Panc1 (cell line): Measurements from ENCODE around the gene PIPOX. TPM values are rescaled to one million over a fixed set of nuclear protein-coding genes. Genes with fewer than 3 reads are reported as not detected.

Experiments used
- ATAC-seq: fragments of 200-7000 bp; cut with Tn5 transposase; 2 replicates; pipeline ENCODE4 v1.9.1; 2020; ENCODE audit warnings: mild to moderate bottlenecking, moderate library complexity
- BruUV-seq: library from RNA; stranded (reverse); fragments of 400-500 nt; replicated peaks from 2 replicates; lab custom pipeline; 2021; lab: Mats Ljungman, UMichigan
- CTCF ChIA-PET: fragments of 300-600 bp; sonication (Branson Sonifier 250); formaldehyde crosslinking; loops from one replicate; lab custom pipeline; 2022; ENCODE audit warnings: antibody characterized with exemption; lab: Charles Lee
- POLR2A ChIA-PET: fragments of 300-600 bp; sonication (Branson Sonifier 250); formaldehyde crosslinking; loops from one replicate; lab custom pipeline; 2022; ENCODE audit warnings: antibody characterized with exemption; lab: Charles Lee
- DNase-seq: peaks from one replicate; pipeline ENCODE4 v3.0.0-alpha.2; 2010; ENCODE audit warnings: low read depth, low spot score
- H3K27ac ChIP-seq: 2 replicates; pipeline ENCODE4 v1.5.1; 2011; ENCODE audit warnings: mild to moderate bottlenecking, low read length, inconsistent platforms
- H3K27me3 ChIP-seq: fragments of 200-500 bp; sonication (Bioruptor generic); 2 replicates; pipeline ENCODE4 v1.6.0; 2014; ENCODE audit warnings: low read length, inconsistent platforms; ENCODE audit not compliant: control insufficient read depth, insufficient read depth
- H3K36me3 ChIP-seq: fragments of 200-500 bp; sonication (Bioruptor generic); 2 replicates; pipeline ENCODE4 v1.5.1; 2014; ENCODE audit warnings: inconsistent platforms, mild to moderate bottlenecking, low read length, moderate library complexity; ENCODE audit not compliant: control insufficient read depth, insufficient read depth
- H3K4me1 ChIP-seq: 2 replicates; pipeline ENCODE4 v1.5.1; 2011; ENCODE audit warnings: inconsistent platforms, mild to moderate bottlenecking, low read length, moderate library complexity; ENCODE audit not compliant: control insufficient read depth, insufficient read depth
- H3K4me3 ChIP-seq, 2 experiments: 2 replicates each; pipeline ENCODE4 v1.5.1; 2011 to 2012; ENCODE audit warnings: low read depth in 2 of 2, low read length in 2 of 2, mild to moderate bottlenecking in 2 of 2, inconsistent platforms in 1 of 2, moderate library complexity in 1 of 2
- H3K9me3 ChIP-seq: fragments of 200-500 bp; sonication (Bioruptor generic); 2 replicates; pipeline ENCODE4 v1.5.1; 2014; ENCODE audit warnings: low read depth, mild to moderate bottlenecking, inconsistent platforms, low read length, moderate library complexity; ENCODE audit not compliant: control insufficient read depth, insufficient read depth
- CTCF ChIP-seq: fragments of 450-650 bp; IDR thresholded peaks from 2 replicates; pipeline ENCODE4 v1.5.1; 2017; ENCODE audit warnings: mild to moderate bottlenecking
- POLR2AphosphoS5 ChIP-seq: IDR thresholded peaks from 2 replicates; pipeline ENCODE4 v1.6.1; 2012; ENCODE audit warnings: mild to moderate bottlenecking, low read depth, low read length, moderate library complexity
- REST ChIP-seq, 2 experiments: IDR thresholded peaks; 2 replicates each; pipeline ENCODE4 v1.6.1; 2011 to 2012; ENCODE audit warnings: low read depth in 2 of 2, control low read depth in 1 of 2, low read length in 1 of 2, mild to moderate bottlenecking in 1 of 2, moderate library complexity in 1 of 2; ENCODE audit not compliant: insufficient read depth in 1 of 2
- SIN3A ChIP-seq: IDR thresholded peaks from 2 replicates; pipeline ENCODE4 v1.6.1; 2012; ENCODE audit warnings: low read depth, mild to moderate bottlenecking, low read length, moderate library complexity, borderline replicate concordance; ENCODE audit not compliant: insufficient read depth
- TCF7L2 ChIP-seq: IDR thresholded peaks from 2 replicates; pipeline ENCODE4 v1.6.1; 2011; ENCODE audit warnings: mild to moderate bottlenecking, low read depth, low read length, inconsistent platforms
- in situ Hi-C: cut with HindIII; loops from 2 replicates; pipeline ENCODE4 v1.10.0; 2016; ENCODE audit warnings: low sequenced_read_pairs, low pct_unique_long_range_greater_than_20kb
- intact Hi-C: fragments of 100-400 bp; cut with micrococcal nuclease; formaldehyde crosslinking; loops from one replicate; pipeline ENCODE4 v1.10.0; 2022; ENCODE audit not compliant: unreplicated experiment
- total RNA-seq: library from RNA; stranded (reverse); gene quantifications from one replicate; pipeline ENCODE4 v1.2.1, GENCODE V29; 2021; ENCODE audit not compliant: unreplicated experiment

Gene PIPOX
- total RNA-seq, 1 experiment from 2014 or later: 2.4 TPM

- in situ Hi-C loops (no loop called here), intact Hi-C loops (no loop called here)
- Histone ChIP-seq H3K4me1 (no peaks in the 10 kb centered on the region), H3K4me3 (no peak overlapping the region), H3K27ac (no peak overlapping the region), H3K27me3 (no peaks in the 10 kb centered on the region), H3K9me3 (no peaks in the 10 kb centered on the region), H3K36me3 (no peaks in the 10 kb centered on the region)
- ATAC-seq (peak; percentile 19; the same call in 1 of the 2 replicates), DNase-seq (no peak)
- POLR2A ChIA-PET: no interaction called here
- CTCF ChIA-PET: no interaction called here
- TF ChIP-seq REST (IDR thresholded peaks at IDR 0.05; ENCODE audit: insufficient read depth in 1 of 2, low read depth in 2 of 2, low read length in 1 of 2) (no peak), POLR2AphosphoS5 (no peak), CTCF (no peak), SIN3A (no peak), TCF7L2 (no peak)
- BruUV-seq: no TSS peak
These were observed 27.8 kb downstream of the PIPOX start for GRCh38 chr17:29070781-29071180.

- no peak for DNase-seq
- no TSS peak for BruUV-seq
- POLR2A ChIA-PET: interaction anchor here (0.6 kb wide), 1 partner anchor 51 kb away, joined by 9 read pairs; no protein-coding TSS in a partner anchor
- intact Hi-C loops: no loop called here
- no peaks in the 10 kb centered on the region for H3K4me1 ChIP-seq
- 0 out of 2 replicates have a peak, but pooled peaks have one; percentile 3 for ATAC-seq
- CTCF ChIA-PET: no interaction called here
- no peaks in the 10 kb centered on the region for H3K27me3 ChIP-seq
- no peak overlapping the region for H3K27ac ChIP-seq
- in situ Hi-C loops: no loop called here
- no peaks in the 10 kb centered on the region for H3K9me3 ChIP-seq
- peak; percentile 27; the same call in 1 of the 2 replicates for TF ChIP-seq POLR2AphosphoS5
- TF ChIP-seq TCF7L2: no peak
- no peak overlapping the region for H3K4me3 ChIP-seq
- H3K36me3 ChIP-seq: peaks cover 1% of the 10 kb centered on the region
These were observed 28.4 kb downstream of the PIPOX start for GRCh38 chr17:29071303-29071702.

- no peak overlapping the region for H3K4me3 ChIP-seq
- ChIA-PET CTCF (interaction anchor here (0.6 to 1.2 kb wide), 3 partner anchors 47 to 299 kb away, joined by 4 to 5 read pairs (median 4); no protein-coding TSS in a partner anchor), POLR2A (interaction anchor here (0.6 kb wide), 1 partner anchor 26 kb away, joined by 7 read pairs; no protein-coding TSS in a partner anchor)
- no peaks in the 10 kb centered on the region for H3K9me3 ChIP-seq
- ATAC-seq (no peak), DNase-seq (no peak)
- BruUV-seq: no TSS peak
- H3K27me3 ChIP-seq: no peaks in the 10 kb centered on the region
- no peaks in the 10 kb centered on the region for H3K4me1 ChIP-seq
- no peak for TF ChIP-seq TCF7L2
- TF ChIP-seq SIN3A: no peak
- no peak for TF ChIP-seq REST (IDR thresholded peaks at IDR 0.05; ENCODE audit: insufficient read depth in 1 of 2, low read depth in 2 of 2, low read length in 1 of 2)
- no peak for TF ChIP-seq CTCF
- no peak for TF ChIP-seq POLR2AphosphoS5
- peaks cover 3% of the 10 kb centered on the region for H3K36me3 ChIP-seq
- intact Hi-C loops (no loop called here), in situ Hi-C loops (no loop called here)
- H3K27ac ChIP-seq: no peak overlapping the region
These were observed 30.1 kb downstream of the PIPOX start for GRCh38 chr17:29073045-29073444.
